HepG2 (cell line): Measurements from ENCODE around the gene PAPPA2. TPM values are rescaled to one million over a fixed set of nuclear protein-coding genes. Genes with fewer than 3 reads are reported as not detected.

Experiments used
- ATAC-seq: fragments of 200-7000 bp; cut with Tn5 transposase; 3 replicates; pipeline ENCODE4 v1.9.1; 2020; ENCODE audit warnings: mild to moderate bottlenecking, moderate library complexity
- BruUV-seq: library from RNA; stranded (reverse); fragments of 400-500 nt; replicated peaks from 2 replicates; lab custom pipeline; 2021; lab: Mats Ljungman, UMichigan
- CTCF ChIA-PET: fragments of 300-600 bp; formaldehyde crosslinking; extraction: SDS; loops from one replicate; lab custom pipeline; 2021; ENCODE audit warnings: low total read pairs, inconsistent platforms, low intra/inter-chr PET ratio; lab: Yijun Ruan, JAX
- POLR2A ChIA-PET: fragments of 350-600 bp; sonication (Branson Sonifier 250); formaldehyde crosslinking; loops from one replicate; lab custom pipeline; 2020; ENCODE audit warnings: antibody characterized with exemption, inconsistent platforms; lab: Yijun Ruan, JAX
- DNase-seq: peaks from one replicate; pipeline ENCODE4 v3.0.0-alpha.2; 2015; ENCODE audit warnings: low spot score
- FAIRE-seq: peaks from 3 replicates; lab custom pipeline; 2011; peaks lifted over from hg19 to GRCh38; lab: Jason Lieb, UNC
- H2AFZ ChIP-seq: one replicate; pipeline ENCODE4 v1.6.1; 2011; ENCODE audit warnings: low read length, inconsistent platforms
- H3K27ac ChIP-seq: fragments of 300-600 bp; 3 replicates; pipeline ENCODE4 v1.8.0; 2011; ENCODE audit warnings: mixed run types, mild to moderate bottlenecking, mixed read lengths, low read length, inconsistent platforms; ENCODE audit not compliant: insufficient read depth; ENCODE audit errors: extremely low read length
- H3K27me3 ChIP-seq, 2 experiments: fragments of 200-600 bp in 1 of 2; 2 replicates in 1 of 2; 3 replicates in 1 of 2; pipeline versions ENCODE4 v1.6.0 to v1.8.0; 2011; ENCODE audit warnings: low read length in 2 of 2, mild to moderate bottlenecking in 2 of 2, moderate library complexity in 2 of 2, inconsistent platforms in 1 of 2; ENCODE audit not compliant: insufficient read depth in 2 of 2, control insufficient read depth in 1 of 2
- H3K36me3 ChIP-seq, 2 experiments: fragments of 200-600 bp in 1 of 2; replicated peaks in 1 of 2; 2 replicates in 1 of 2; 3 replicates in 1 of 2; pipeline versions ENCODE4 v1.5.1 to v1.8.0; 2011; ENCODE audit warnings: low read length in 2 of 2, inconsistent platforms in 1 of 2; ENCODE audit not compliant: insufficient read depth in 2 of 2, control insufficient read depth in 1 of 2
- H3K4me1 ChIP-seq: 2 replicates; pipeline ENCODE4 v1.5.1; 2012; ENCODE audit warnings: low read length, inconsistent platforms; ENCODE audit not compliant: insufficient read depth
- H3K4me2 ChIP-seq: 2 replicates; pipeline ENCODE4 v1.6.0; 2011; ENCODE audit warnings: low read depth, low read length, inconsistent platforms
- H3K4me3 ChIP-seq, 3 experiments: fragments of 200-600 bp in 1 of 3; sonication (generic), shearing (Covaris generic) in 1 of 3; replicated peaks in 1 of 3; 2 replicates each; pipeline ENCODE4 v1.5.1; 2011 to 2016; ENCODE audit warnings: low read length in 3 of 3, inconsistent platforms in 2 of 3, low read depth in 2 of 3, mild to moderate bottlenecking in 2 of 3, control low read depth in 1 of 3, mixed read lengths in 1 of 3; ENCODE audit not compliant: insufficient read depth in 1 of 3
- H3K79me2 ChIP-seq: one replicate; pipeline ENCODE4 v1.6.1; 2011; ENCODE audit warnings: low read length, inconsistent platforms; ENCODE audit not compliant: insufficient read depth
- H3K9ac ChIP-seq: 2 replicates; pipeline ENCODE4 v1.6.0; 2011; ENCODE audit warnings: mild to moderate bottlenecking, low read depth, low read length, inconsistent platforms; ENCODE audit not compliant: insufficient read depth
- H3K9me3 ChIP-seq: 2 replicates; pipeline ENCODE4 v1.5.1; 2012; ENCODE audit warnings: mild to moderate bottlenecking, low read length
- H4K20me1 ChIP-seq: 2 replicates; pipeline ENCODE4 v1.6.0; 2011; ENCODE audit warnings: inconsistent platforms, mild to moderate bottlenecking, low read length, moderate library complexity; ENCODE audit not compliant: insufficient read depth
- ERF ChIP-seq: IDR thresholded peaks from 2 replicates; pipeline ENCODE4 v1.6.1; 2018; ENCODE audit warnings: missing biosample characterization, missing genetic modification reagents
- FOXP1 ChIP-seq, 2 experiments: fragments of 450-650 bp in 1 of 2; IDR thresholded peaks; 2 replicates each; pipeline ENCODE4 v1.6.1; 2017 to 2018; ENCODE audit warnings: antibody characterized with exemption in 1 of 2
- HNRNPUL1 ChIP-seq: fragments of 200-400 bp; formaldehyde crosslinking; IDR thresholded peaks from 2 replicates; pipeline ENCODE4 v1.6.1; 2017; ENCODE audit warnings: low read depth, mild to moderate bottlenecking, low read length, moderate library complexity
- JUN ChIP-seq: sonication (generic); formaldehyde crosslinking; IDR thresholded peaks from 2 replicates; pipeline ENCODE4 v1.4.0; 2020; ENCODE audit warnings: mild to moderate bottlenecking, missing genetic modification reagents
- KLF15 ChIP-seq: sonication (generic); formaldehyde crosslinking; IDR thresholded peaks from 2 replicates; pipeline ENCODE4 v1.8.1; 2023; ENCODE audit warnings: borderline replicate concordance, mild to moderate bottlenecking, inconsistent platforms, missing genetic modification reagents, mixed read lengths
- NFATC3 ChIP-seq: sonication (generic); formaldehyde crosslinking; IDR thresholded peaks from 2 replicates; pipeline ENCODE4 v1.5.1; 2020; ENCODE audit warnings: mild to moderate bottlenecking, missing genetic modification reagents
- PTBP1 ChIP-seq: fragments of 200-400 bp; formaldehyde crosslinking; IDR thresholded peaks from 2 replicates; pipeline ENCODE4 v1.6.1; 2018; ENCODE audit warnings: low read length, low read depth; ENCODE audit not compliant: poor library complexity, severe bottlenecking
- RNF2 ChIP-seq: fragments of 450-650 bp; conservative IDR thresholded peaks from 2 replicates; pipeline ENCODE4 v1.6.1; 2016; ENCODE audit warnings: low read depth
- ZBTB1 ChIP-seq: sonication (generic); formaldehyde crosslinking; IDR thresholded peaks from 2 replicates; pipeline ENCODE4 v1.4.0; 2020; ENCODE audit warnings: missing genetic modification reagents, borderline replicate concordance
- ZNF274 ChIP-seq: sonication (generic); formaldehyde crosslinking; IDR thresholded peaks from 2 replicates; pipeline ENCODE4 v1.5.1; 2020; ENCODE audit warnings: mild to moderate bottlenecking, missing genetic modification reagents
- ZNF281 ChIP-seq: sonication (generic); formaldehyde crosslinking; IDR thresholded peaks from 2 replicates; pipeline ENCODE4 v1.4.0; 2020; ENCODE audit warnings: missing genetic modification reagents, borderline replicate concordance
- ZNF556 ChIP-seq: sonication (generic); formaldehyde crosslinking; IDR thresholded peaks from 2 replicates; pipeline ENCODE4 v1.4.0; 2020; ENCODE audit warnings: mild to moderate bottlenecking, missing genetic modification reagents, borderline replicate concordance
- ZNF777 ChIP-seq: sonication (generic); formaldehyde crosslinking; IDR thresholded peaks from 2 replicates; pipeline ENCODE4 v1.4.0; 2020; ENCODE audit warnings: missing genetic modification reagents
- WGBS: methylation state at CpG from one replicate; pipeline ENCODE4 v1.1.6; 2017; ENCODE audit warnings: low lambda C conversion rate; 5-methylcytosine and 5-hydroxymethylcytosine counted together
- in situ Hi-C: cut with HindIII; loops from 2 replicates; pipeline ENCODE4 v1.10.0; 2017; ENCODE audit warnings: low pct_unique_long_range_greater_than_20kb; ENCODE audit not compliant: extremely low pct_ligation_motif_present
- intact Hi-C: fragments of 100-400 bp; cut with micrococcal nuclease; formaldehyde crosslinking; loops from one replicate; pipeline ENCODE4 v1.10.0; 2022; ENCODE audit not compliant: unreplicated experiment
- polyA plus RNA-seq, 8 experiments: library from polyadenylated mRNA; depleted of rRNA in 3 of 8; stranded (reverse) in 7 of 8; unstranded in 1 of 8; fragments of >200 nt; fragmentation: Illumina TruSeq in 4 of 8; extraction: Trizol in 4 of 8; gene quantifications; 2 replicates each; pipeline versions ENCODE4 v1.2.1 to v1.2.3, GENCODE V29; 2011 to 2016; ENCODE audit warnings: low read depth in 4 of 8, missing spikeins in 1 of 8, mixed read lengths in 1 of 8; ENCODE audit not compliant: insufficient read depth in 1 of 8
- total RNA-seq, 5 experiments: library from RNA; depleted of rRNA; stranded (reverse); fragments of >200 nt; fragmentation: Illumina TruSeq; extraction: Trizol; gene quantifications; 2 replicates each; pipeline ENCODE4 v1.2.3, GENCODE V29; 2016; ENCODE audit warnings: low read depth in 1 of 5
- TF ChIP-seq, protein P1 (sequence below): sonication (generic); formaldehyde crosslinking; IDR thresholded peaks from 2 replicates; pipeline ENCODE4 v1.4.0; 2020; ENCODE audit warnings: missing genetic modification reagents, borderline replicate concordance
- TF ChIP-seq, protein P2 (sequence below): IDR thresholded peaks from 2 replicates; pipeline ENCODE4 v1.6.1; 2016

The PAPPA2 gene
- total and polyA plus RNA-seq, 2 of the 13 experiments (the other 11 are each of a cell fraction or from before 2014, with no cell fraction given), result 0.01 TPM; not detected in 1

GRCh38 chr1:176501599-176501998 is 38.6 kb downstream of the PAPPA2 start (continued):
- TF ChIP-seq ZNF281 (no peak), ERF (CRISPR knock-in tag) (no peak), JUN (CRISPR knock-in tag) (no peak), ZNF556 (CRISPR knock-in tag) (no peak), PTBP1 (no peak)
- TF ChIP-seq, protein P1, sequence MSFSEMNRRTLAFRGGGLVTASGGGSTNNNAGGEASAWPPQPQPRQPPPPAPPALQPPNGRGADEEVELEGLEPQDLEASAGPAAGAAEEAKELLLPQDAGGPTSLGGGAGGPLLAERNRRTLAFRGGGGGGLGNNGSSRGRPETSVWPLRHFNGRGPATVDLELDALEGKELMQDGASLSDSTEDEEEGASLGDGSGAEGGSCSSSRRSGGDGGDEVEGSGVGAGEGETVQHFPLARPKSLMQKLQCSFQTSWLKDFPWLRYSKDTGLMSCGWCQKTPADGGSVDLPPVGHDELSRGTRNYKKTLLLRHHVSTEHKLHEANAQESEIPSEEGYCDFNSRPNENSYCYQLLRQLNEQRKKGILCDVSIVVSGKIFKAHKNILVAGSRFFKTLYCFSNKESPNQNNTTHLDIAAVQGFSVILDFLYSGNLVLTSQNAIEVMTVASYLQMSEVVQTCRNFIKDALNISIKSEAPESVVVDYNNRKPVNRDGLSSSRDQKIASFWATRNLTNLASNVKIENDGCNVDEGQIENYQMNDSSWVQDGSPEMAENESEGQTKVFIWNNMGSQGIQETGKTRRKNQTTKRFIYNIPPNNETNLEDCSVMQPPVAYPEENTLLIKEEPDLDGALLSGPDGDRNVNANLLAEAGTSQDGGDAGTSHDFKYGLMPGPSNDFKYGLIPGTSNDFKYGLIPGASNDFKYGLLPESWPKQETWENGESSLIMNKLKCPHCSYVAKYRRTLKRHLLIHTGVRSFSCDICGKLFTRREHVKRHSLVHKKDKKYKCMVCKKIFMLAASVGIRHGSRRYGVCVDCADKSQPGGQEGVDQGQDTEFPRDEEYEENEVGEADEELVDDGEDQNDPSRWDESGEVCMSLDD (CRISPR knock-in tag), result no peak

DNA sequence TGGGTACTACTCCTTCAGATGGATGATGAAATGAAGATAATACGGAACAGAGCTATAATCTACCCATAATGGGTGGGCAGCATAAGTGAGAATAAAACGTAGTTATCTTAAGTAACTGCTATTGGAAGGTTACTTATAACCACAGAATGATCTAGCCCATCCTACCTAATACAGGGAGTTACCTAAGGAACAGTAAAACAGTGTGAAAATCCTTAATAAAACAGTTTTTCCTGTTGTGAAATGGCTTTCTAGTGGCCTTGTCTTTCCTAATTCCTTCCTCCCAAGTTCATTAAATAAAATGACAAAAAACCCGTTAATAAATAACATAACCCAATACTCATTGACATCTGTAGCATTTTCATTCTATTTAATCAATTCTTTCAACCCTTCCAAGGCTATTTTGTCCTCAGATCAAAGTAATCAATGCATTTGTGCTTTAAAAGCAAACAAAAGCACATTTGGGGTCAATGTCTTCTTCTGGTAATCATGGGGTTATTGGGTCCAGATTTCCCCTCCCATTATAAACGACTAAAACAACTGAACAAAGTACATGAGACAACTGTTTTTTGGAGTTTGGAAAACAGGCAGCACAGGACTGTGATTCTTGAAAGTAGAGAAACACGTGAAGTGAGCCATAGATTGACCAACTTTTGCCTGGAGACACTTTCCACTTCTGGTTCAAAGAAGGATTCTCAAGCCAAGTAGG is 42.0 kb downstream of the PAPPA2 start:
- in situ Hi-C loops, result no loop called here
- intact Hi-C loops, result no loop called here
- Histone ChIP-seq H3K4me3 (no peak overlapping the region), H3K4me2 (no peak overlapping the region), H4K20me1 (no peaks in the 10 kb centered on the region), H3K27me3 (no peaks in the 10 kb centered on the region), H3K9ac (no peak overlapping the region), H3K9me3 (no peaks in the 10 kb centered on the region), H3K36me3 (no peaks in the 10 kb centered on the region), H3K79me2 (no peaks in the 10 kb centered on the region), H3K4me1 (no peaks in the 10 kb centered on the region), H2AFZ (no peak overlapping the region), H3K27ac (no peak overlapping the region)
- ATAC-seq (no peak), FAIRE-seq (no peak), DNase-seq (no peak)
- POLR2A ChIA-PET, result no interaction called here
- BruUV-seq, result no TSS peak
- WGBS, result 1% methylated on average over 5 of the region's 5 CpGs
- CTCF ChIA-PET, result no interaction called here
- no peak for TF ChIP-seq ZNF777 (CRISPR knock-in tag)
- TF ChIP-seq RNF2, result no peak
- TF ChIP-seq, protein P2, sequence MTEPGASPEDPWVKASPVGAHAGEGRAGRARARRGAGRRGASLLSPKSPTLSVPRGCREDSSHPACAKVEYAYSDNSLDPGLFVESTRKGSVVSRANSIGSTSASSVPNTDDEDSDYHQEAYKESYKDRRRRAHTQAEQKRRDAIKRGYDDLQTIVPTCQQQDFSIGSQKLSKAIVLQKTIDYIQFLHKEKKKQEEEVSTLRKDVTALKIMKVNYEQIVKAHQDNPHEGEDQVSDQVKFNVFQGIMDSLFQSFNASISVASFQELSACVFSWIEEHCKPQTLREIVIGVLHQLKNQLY (CRISPR knock-in tag), result no peak
- TF ChIP-seq KLF15 (CRISPR knock-in tag), result no peak
- TF ChIP-seq ZNF274 (CRISPR knock-in tag), result no peak
- TF ChIP-seq FOXP1 (IDR thresholded peaks at IDR 0.05), result no peak
- TF ChIP-seq FOXP1 (CRISPR knock-in tag; IDR thresholded peaks at IDR 0.05), result no peak
- TF ChIP-seq HNRNPUL1, result no peak
- TF ChIP-seq NFATC3, result no peak
- TF ChIP-seq ZBTB1 (CRISPR knock-in tag), result no peak
